Measurements from ENCODE around the gene MMP2.

MMP2 gene

GRCh38 chr16:55479430-55480140, 587 bp downstream of the MMP2 start:
- peak overlapping the region; percentile 53; the same call in 1 of the 2 replicates for H3K27ac ChIP-seq (ENCODE audit: extremely low read depth, low read depth, low read length)
- ChIA-PET POLR2A (interaction anchor here (0.7 to 1.3 kb wide), 3 partner anchors 10 to 31 kb away, joined by 3 read pairs; no protein-coding TSS in a partner anchor), CTCF (interaction anchor here (0.5 to 1.8 kb wide), 3 partner anchors 14 to 30 kb away, joined by 3 to 5 read pairs (median 4); no protein-coding TSS in a partner anchor)
- peaks cover 5% of the 10 kb centered on the region; the same call in 1 of the 2 replicates for H3K4me1 ChIP-seq (ENCODE audit: control insufficient read depth, insufficient read depth, low read length)
- no peaks in the 10 kb centered on the region for H3K9me3 ChIP-seq (ENCODE audit: control insufficient read depth, insufficient read depth, low read depth, low read length)
- TF ChIP-seq ZBTB26 (tag by site-specific recombination; optimal IDR thresholded peaks at IDR 0.05) (peak; percentile 54), ZBTB8A (tag by site-specific recombination; IDR thresholded peaks at IDR 0.05) (0 out of 2 replicates have a peak, but pooled peaks have one; percentile 39), ZNF791 (tag by site-specific recombination; IDR thresholded peaks at IDR 0.05) (no peak), ZNF18 (tag by site-specific recombination; IDR thresholded peaks at IDR 0.05) (no peak), ZBTB6 (tag by site-specific recombination; IDR thresholded peaks at IDR 0.05) (peak; percentile 58; the same call in 1 of the 2 replicates), GLIS2 (tag by site-specific recombination; IDR thresholded peaks at IDR 0.05) (peak; percentile 36; the same call in 1 of the 2 replicates), ZNF335 (tag by site-specific recombination; conservative IDR thresholded peaks at IDR 0.05) (peak; percentile 91), MYNN (tag by site-specific recombination; IDR thresholded peaks at IDR 0.05; ENCODE audit: borderline replicate concordance) (peak; percentile 50; the same call in 1 of the 2 replicates), ZNF777 (tag by site-specific recombination; IDR thresholded peaks at IDR 0.05; ENCODE audit: borderline replicate concordance) (0 out of 2 replicates have a peak, but pooled peaks have one; percentile 28), ZNF558 (tag by site-specific recombination; IDR thresholded peaks at IDR 0.05) (no peak), ZNF544 (tag by site-specific recombination; IDR thresholded peaks at IDR 0.05) (no peak), ZIC2 (tag by site-specific recombination; IDR thresholded peaks at IDR 0.05) (peak; percentile 48), GLIS1 (tag by site-specific recombination; IDR thresholded peaks at IDR 0.05) (peak; percentile 51)
- H3K36me3 ChIP-seq (ENCODE audit: control insufficient read depth in 2 of 2, insufficient read depth in 1 of 2, low read length in 2 of 2): peaks cover 0 to 23% of the 10 kb centered on the region in 2 experiments; a peak in 1 of 3 replicates
- peak overlapping the region; percentile 47 for H3K4me3 ChIP-seq (ENCODE audit: low read depth, low read length)

GRCh38 chr16:55480228-55480655, 1.2 kb downstream of the MMP2 start:
- Histone ChIP-seq H3K27ac (ENCODE audit: extremely low read depth, low read depth, low read length) (no peak overlapping the region), H3K36me3 (ENCODE audit: control insufficient read depth in 2 of 2, insufficient read depth in 1 of 2, low read length in 2 of 2) (peaks cover 0 to 30% of the 10 kb centered on the region in 2 experiments; a peak in 1 of 3 replicates), H3K4me1 (ENCODE audit: control insufficient read depth, insufficient read depth, low read length) (peaks cover 5% of the 10 kb centered on the region; the same call in 1 of the 2 replicates), H3K9me3 (ENCODE audit: control insufficient read depth, insufficient read depth, low read depth, low read length) (no peaks in the 10 kb centered on the region), H3K4me3 (ENCODE audit: low read depth, low read length) (peak overlapping the region; percentile 30)
- ChIA-PET POLR2A (interaction anchor here (0.7 to 1.3 kb wide), 3 partner anchors 11 to 30 kb away, joined by 3 read pairs; no protein-coding TSS in a partner anchor), CTCF (interaction anchor here (0.5 to 1.8 kb wide), 6 partner anchors 10 to 230 kb away, joined by 3 to 5 read pairs (median 4); no protein-coding TSS in a partner anchor)
- TF ChIP-seq SP7 (tag by site-specific recombination; IDR thresholded peaks at IDR 0.05) (0 out of 2 replicates have a peak, but pooled peaks have one; percentile 14), GLIS2 (tag by site-specific recombination; IDR thresholded peaks at IDR 0.05) (peak; percentile 69), ZNF610 (tag by site-specific recombination; IDR thresholded peaks at IDR 0.05; ENCODE audit: borderline replicate concordance) (no peak), ZFHX2 (tag by site-specific recombination; conservative IDR thresholded peaks at IDR 0.05) (peak; percentile 44), RBAK (tag by site-specific recombination; IDR thresholded peaks at IDR 0.05) (no peak), EGR2 (tag by site-specific recombination; IDR thresholded peaks at IDR 0.05; ENCODE audit: low read depth) (0 out of 2 replicates have a peak, but pooled peaks have one; percentile 19), PATZ1 (tag by site-specific recombination; IDR thresholded peaks at IDR 0.05) (peak; percentile 50; the same call in 1 of the 2 replicates), ZBTB26 (tag by site-specific recombination; optimal IDR thresholded peaks at IDR 0.05) (peak; percentile 33), ZNF692 (tag by site-specific recombination; IDR thresholded peaks at IDR 0.05) (0 out of 2 replicates have a peak, but pooled peaks have one; percentile 24), ZNF660 (tag by site-specific recombination; IDR thresholded peaks at IDR 0.05) (no peak), SP2 (tag by site-specific recombination; IDR thresholded peaks at IDR 0.05) (peak; percentile 24; the same call in 1 of the 2 replicates)

Measured in HEK293 (cell line).